Activated gamma-delta T cell treated with Interleukin-2 at 50 U/mL for 16 hours (primary cell): Measurements from ENCODE around the gene PSMG3.
A peak's percentile ranks its signal among the peaks of the same experiment; 100 is the strongest.

Experiments used
- DNase-seq: peaks from one replicate; pipeline ENCODE4 v3.0.0-alpha.2; 2020

PSMG3 gene, protein sequence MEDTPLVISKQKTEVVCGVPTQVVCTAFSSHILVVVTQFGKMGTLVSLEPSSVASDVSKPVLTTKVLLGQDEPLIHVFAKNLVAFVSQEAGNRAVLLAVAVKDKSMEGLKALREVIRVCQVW

DNA sequence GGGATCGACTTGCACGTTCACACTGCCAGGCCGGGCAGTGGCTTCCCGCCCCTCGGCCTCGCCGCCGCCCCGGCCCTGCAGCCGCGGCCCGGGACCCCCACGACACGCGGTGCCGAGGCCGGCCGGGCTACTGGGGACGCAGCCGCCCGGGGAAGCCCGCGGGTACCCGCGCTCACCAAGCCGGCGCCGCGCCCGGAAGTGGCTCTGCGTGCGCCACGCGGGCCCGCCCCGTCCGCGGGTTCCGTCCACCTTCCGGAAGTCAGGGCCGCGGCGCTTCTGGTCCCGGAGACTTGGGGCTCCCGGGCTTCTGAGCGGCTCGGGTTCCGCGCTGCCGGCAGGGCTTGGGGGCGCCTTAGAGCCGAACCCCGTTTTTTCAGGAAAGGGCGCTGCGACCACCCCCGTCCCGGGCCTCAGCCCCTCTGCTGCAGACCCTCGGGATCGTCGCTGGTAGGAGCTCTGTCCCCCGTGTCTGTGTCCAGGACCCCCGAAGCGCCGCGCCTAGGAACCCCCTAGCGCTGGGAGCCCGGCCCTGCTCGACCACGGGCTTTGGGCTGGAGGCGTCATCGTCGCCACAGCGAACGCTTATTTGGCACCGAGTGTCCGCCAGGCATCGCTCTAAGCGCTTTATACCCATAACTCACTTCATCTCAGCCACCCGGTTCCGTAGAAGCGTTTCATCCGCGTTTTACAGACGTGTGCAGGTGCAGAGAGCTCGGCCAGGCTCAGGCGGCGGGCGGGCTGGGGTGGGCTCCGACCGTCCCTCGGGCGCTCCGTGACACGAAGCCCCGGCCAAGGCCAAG, at the start of gene PSMG3:
Gene PSMG3, minus strand, starts transcription at position 200 of the 800 bp plus-strand sequence. CDS start 693 bp downstream, outside the sequence.
- peak; percentile 86 for DNase-seq

DNA sequence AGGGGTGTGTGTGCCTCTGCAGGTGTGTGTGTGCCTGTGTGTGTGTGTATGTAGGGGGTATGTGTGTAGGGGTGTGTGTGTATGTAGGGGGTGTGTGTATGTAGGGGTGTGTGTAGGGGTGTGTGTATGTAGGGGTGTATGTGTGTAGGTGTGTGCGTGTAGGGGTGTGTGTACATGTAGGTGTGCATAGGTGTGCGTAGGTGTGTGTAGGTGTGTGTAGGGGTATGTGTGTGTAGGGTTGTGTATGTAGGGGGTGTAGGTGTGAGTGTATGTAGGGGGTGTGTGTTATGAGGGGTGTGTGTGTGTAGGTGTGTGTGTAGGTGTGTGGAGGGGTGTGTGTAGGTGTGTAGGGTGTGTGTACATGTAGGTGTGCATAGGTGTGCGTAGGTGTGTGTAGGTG, 48.6 kb upstream of the PSMG3 start:
- no peak for DNase-seq

DNA sequence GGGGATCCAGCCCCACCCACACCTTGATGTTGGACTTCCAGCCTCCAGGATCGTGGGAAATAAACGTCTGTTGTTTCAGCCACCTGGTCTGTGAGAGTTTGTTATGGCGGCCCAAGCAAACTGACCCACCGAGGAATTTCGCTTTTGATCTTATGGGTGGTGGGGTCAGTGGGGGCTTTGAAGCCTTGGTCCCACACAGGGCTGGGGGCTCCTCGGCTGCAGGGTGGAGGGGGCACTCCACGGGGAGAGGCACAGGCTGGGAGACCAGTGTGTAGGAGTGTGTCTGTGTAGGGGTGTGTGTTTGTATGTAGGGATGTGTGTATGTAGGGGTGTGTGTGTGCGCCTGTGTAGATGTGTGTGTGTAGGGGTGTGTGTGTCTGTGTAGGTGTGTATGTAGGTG, 48.1 kb upstream of the PSMG3 start:
- DNase-seq = no peak

DNA sequence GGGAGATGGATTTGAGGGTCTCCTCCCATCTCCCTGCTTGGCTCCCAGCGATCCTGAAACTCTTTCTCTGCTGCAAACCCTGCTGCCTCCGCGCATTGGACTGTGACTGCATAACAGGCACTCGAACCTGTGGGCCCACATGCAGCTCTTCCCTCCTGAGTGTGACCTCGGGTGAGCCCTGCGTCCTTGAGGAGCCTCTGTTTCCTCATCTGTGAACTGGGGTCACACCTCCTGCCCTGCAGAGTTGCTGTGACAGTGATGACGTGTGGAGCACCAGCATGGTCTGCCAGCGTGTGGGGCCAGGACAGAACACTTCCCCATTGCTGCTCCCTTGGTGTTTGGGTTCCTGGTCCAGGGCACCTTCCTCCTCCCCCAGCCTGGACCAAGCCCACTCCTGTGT, 46.9 kb upstream of the PSMG3 start:
- DNase-seq = no peak

DNA sequence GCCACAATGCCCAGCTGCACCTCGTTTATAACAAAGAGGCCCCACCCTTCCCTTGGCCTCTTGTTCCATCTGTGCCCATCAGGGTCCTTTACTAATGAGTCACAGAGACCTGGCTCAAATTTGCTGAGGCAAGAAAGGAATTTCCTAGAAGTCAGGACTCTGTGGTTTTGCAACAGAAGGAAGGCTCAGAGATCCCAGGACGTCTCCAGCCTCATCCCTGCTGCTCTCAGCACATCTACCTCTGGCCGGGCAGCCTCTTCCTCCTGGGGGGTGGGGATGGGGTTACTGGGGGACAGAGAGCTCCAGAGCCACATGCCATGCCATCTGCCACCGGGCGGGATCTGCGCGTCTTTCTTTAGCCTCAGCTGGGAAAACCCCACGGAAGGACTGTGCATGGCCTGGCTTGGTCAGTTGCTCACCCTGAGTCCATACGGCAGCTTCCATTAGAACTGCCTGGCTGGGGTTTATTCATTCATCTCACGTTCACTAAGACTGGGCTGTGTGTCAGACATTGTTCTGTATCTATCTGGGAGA, 41.9 kb upstream of the PSMG3 start:
- no peak for DNase-seq

DNA sequence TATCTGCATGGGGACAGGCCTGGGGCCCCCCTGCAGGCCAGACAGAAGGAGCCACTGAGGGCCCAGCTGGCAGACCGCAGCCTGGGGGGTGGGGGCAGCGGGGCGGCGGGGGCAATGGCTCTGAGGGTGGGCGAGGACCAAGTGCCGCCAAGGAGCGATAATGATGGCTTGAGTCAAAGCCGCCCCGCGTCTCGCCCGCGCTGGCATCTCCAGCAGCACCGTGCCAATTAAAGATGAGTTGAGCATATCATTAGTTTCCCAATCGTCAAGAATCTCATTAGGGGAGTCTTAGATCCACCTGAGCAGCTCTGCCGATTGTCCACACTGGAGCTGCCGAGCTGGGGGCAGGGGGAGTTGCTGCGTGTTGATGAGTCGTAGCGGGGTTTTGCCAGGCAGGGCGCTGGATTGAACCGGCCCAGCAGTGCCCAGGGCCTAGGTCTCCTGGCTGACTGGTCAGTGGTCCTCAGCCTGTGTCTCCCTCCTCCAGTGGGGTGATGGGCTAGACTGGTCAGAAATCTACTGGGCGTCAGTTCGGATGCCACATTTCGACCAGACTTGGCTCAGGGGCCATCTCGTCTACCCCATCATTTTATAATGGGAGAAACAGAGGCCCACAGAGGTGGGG, 41.0 kb upstream of the PSMG3 start:
- no peak for DNase-seq

DNA sequence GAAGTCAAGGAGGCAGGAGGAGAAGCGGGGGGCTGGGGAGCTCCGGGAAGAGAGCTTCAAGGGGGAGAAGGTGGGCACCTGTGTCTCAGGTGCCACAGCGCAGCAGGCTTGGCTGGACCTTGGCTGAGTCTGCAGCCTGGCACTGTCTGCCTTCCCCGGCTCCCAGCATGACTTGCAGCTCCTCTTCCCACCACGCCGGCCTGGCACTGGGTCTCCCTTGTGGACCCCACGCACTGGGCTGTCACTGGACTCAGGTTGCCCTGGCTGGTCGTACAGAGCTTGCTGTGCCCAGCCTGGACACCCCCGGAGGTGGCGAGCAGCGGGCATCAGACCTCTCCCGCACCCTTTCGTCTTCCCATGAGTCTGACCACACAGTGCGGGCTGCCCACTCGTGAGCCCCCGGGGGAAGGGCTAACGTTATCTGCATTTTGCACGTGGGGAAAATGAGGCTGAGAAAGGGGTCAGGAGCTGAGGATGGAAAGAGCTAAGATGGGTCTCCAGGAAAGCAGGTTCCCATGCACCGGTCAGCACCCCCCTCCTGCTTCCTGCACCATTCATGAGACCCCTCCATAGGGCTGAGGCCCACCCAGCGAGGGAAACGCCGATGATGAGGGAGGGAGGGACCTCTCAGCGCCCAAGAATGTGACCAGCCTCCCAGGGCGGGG, 40.3 kb upstream of the PSMG3 start:
- no peak for DNase-seq

DNA sequence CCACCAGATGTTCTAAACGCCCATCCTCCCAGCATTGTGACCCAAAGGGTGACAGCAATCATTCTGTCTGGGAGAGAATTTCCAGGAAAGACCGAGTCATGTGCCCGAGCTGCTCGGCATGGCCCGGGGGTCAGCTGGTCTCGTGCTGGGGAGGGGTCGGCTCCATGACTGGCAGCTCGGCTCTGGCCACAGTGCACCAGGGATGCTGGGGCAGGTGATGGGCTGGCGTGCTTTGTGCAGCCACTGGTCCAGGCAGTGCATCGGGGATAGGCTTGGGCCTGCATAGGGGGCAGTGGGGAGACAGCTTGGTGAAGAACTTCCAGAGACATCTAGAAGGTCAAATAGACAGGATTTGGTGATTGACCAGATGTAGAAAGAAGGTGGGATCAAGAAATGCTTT, 39.2 kb upstream of the PSMG3 start:
- no peak for DNase-seq

DNA sequence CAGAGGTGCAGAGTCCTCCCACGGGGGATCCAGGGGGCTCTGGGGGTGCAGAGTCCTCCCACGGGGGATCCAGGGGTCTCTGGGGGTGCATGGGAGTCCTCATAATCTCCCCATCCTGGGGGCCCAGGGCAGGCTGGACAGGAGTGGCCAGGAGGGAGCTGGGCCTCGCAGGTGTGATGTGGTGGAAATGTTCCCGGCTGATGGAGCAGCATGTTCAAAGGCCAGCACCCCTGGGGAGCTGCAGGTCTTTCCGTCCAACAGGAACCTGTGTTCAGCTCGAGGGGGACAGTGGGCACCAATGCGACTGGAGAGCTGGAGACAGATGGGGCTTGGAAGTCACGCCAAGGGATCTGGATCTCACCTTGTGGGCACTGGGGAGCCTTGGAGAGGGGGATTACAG, 38.5 kb upstream of the PSMG3 start:
- DNase-seq = no peak

DNA sequence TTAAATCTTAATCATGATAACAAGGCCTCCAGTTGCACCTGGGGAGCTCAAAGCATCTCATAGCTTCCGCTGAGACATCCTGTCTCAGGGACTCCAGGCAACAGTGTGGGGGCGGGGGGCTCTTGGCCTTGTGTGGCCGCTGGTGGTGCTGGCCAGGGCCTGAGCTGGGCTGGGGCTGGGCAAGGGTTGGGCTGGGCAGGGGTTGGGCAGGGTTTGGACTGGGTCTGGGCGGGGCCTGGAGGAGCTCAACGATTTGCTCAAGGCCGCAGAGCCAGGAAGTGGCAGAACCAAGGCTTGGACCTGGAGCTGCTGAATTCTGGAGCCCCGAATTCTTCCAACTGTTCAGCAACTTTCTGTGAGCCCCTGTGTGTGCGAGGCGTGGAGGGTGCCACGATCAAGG, 37.9 kb upstream of the PSMG3 start:
- no peak for DNase-seq

DNA sequence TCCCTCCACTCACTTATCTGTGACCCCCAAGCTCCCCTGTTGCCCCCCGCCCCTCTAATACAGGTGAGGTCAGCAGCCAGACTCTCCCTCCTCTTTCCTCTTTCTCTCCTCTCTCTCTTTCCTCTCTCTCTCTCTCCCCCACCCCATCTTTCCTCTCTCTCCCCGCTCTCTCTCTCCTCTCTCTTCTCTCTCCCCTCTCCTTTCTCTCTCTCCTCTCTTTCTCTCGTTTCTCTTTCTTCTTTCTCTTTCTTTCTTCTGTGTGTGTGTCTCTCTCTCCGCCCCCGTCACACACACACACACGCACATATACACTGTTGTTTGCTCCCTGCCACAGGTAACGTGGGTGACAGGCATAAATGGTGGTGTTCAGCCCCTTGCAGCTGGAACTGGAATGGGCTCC, 37.2 kb upstream of the PSMG3 start:
- DNase-seq = no peak

DNA sequence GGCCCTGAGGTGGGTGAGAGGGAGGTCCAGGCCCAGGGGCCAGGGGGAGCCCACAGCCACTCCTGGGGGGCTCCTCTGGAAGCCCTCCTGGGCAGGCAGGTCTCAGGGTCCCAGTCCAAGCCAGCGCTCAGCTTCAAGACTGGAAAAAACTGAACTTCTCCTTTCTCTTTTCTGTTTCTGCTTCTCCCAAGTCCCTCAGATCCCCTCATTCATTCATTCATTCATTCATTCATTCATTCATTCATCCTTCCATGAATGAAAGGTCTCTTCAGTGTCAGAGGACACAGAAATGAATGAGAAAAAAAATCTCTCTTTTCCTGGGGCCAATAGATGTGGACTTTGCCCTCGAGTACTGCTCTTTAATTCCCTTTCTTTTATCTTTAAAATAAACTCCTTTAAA, 34.6 kb upstream of the PSMG3 start:
- no peak for DNase-seq

DNA sequence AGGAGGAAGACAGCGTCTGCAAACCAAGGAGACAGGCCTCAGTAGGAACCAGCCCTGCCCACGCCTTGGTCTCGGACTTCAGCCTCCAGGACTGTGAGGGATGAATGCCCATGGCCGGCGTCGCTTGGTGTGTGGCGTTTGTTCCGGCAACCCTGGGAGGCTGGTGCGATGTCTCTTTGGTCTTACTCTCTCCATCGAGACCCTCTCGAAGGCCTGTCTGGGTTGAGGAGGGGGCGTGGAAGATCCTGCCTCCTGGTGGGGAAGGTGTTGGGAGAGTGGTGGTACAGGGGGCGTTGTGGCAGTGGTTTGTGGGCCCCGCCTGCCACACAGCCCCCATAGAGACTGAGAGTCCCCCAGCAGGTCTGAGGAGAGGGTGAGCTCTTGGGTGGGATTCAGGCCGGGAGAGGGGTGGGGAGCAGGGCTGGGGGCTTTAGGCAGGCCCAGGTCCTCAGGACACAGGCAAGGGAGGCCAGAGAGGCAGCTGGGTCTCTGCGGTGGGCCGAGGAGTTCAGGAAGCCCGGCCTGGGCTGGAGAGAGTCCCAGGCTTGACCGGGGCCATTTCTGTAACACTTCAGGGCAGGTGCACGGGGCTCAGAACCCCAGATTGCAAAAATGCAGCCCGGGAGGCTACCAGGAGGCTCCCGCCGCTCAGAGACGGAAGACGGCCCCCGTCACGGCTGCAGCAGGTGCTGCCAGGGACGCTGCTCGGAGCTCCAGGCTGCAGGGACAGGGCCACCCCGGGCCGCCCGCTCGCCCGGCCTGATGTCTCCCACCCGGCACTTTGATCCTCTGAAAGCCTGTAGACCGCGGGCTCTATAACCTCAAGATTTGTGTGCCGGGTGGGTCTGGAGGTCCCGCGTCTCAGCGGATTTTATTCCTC, 33.8 kb upstream of the PSMG3 start:
- no peak for DNase-seq

DNA sequence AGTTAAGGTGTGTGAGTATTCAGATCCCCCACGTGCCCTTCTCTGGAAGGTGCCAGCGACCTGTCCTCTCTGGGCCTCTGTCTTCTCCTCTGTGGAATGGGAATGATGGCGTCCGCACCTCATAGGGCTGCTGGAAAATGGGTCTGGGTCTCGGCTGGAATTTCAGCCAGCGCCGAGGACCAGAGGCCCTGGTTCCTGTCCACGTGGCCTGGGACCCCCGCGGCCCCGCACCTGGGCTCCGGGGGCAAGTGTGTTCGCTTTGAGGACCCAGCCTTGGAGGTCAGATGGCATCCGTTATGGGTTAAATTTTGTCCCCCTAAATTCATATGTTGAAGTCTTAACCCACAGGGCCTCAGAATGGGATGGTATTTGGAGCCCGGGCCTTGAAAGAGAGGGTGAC, 32.6 kb upstream of the PSMG3 start:
- no peak for DNase-seq

DNA sequence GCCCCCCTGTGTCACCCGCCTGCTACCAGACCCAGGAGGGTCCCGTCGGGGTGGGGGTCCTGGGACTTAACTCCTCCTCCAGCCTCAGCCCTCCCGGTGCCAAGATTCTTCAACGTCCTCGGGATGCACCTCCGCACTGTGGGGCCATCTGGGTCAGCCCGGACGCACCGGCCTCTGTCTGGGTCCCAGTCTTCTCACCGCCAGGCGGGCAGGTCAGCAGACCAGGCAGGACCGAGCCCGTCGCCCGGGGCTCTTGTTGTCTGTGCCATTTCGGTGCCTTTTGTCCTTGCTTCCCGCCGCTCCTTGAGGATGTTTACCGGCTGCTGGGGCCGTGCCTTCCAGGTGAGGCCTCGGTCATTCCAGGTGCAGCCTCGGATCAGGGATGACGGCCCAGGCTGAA, 32.1 kb upstream of the PSMG3 start:
- no peak for DNase-seq

DNA sequence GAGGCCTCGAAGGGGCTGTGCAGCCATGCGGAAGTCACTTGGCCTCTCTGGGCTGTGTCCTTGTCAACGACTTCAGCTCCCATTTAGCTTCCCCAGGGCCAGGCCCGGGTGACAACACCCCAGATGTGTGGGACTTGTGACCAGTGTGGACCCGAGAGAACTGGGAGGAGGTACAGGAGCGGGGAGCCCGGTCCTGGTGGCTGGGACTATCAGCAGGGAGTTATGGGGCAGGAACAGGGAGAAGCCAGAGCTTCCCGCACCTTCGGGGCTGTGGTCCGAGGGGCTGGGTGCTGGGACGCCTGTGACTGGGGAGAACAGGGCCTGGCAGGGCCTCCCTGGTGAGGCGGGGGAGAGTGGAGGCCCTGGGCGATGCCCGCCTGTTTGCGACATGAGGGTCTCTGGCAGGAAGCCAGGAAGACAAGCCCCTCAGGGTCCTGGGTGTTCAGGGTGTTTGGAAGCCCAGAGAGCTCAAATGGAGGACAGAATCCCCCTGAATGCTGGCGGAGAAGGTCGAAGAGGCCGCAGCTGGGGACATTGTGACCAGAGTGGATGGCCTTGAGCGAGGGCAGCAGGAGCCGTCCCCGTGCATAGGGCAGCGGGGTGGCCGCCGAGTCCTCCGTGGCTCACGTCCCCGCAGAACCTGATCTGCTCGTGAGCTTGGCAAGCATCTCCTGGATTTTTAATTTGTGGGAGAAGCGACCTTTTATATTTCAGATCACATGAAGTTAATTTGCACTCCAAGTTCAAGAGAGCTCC, 30.0 kb upstream of the PSMG3 start:
- DNase-seq = no peak

DNA sequence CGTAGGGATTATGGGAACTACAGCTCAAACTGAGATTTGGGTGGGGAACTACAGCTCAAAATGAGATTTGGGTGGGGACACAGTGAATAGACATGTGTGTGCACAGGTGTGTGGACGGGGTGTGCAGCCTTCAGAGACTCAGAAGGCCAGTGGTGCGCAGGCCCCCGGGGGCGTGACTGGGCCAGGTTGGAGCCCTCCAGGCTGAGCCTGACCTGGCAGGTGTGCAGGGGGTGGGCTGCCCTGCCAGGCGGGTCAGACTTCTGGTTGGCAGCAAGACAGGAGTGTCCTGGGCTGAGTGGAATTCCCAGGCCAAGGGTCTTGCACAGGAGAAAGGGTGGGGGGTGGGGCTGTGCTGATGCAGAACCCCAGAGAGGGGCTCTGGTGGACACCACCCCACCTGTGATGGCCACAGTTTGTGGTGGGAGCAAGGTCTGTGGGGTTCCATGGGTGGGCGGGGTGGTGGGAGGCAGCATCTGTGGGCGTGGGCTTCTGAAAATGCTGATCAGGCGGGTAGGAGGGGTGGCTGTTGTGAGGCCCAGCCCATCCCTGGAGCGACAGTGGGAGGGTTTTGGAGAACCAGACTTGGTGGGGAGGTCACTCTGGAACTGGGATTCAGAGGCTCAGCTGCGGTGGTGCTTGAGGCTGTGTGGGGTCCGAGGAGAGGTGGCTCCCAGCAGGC, 29.3 kb upstream of the PSMG3 start:
- no peak for DNase-seq

DNA sequence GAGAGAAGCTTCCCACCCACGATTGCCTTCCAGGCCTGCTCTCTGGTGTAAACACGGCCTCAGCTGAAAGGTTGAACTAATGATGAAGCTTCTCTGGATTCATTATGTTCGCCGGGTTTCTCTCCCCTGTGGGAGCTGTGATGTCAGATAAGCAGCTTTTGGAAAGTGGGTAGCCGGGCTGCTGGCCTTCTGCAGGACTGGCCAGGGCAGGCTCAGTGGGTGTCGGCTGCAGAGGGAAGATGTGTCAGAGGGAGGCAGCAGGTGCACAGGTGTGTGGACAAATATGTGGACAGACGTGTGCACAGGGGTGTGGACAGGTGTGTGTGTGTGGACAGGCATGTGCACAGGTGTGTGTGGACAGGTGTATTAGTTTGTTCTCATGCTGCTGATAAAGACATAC, 28.5 kb upstream of the PSMG3 start:
- DNase-seq = no peak

DNA sequence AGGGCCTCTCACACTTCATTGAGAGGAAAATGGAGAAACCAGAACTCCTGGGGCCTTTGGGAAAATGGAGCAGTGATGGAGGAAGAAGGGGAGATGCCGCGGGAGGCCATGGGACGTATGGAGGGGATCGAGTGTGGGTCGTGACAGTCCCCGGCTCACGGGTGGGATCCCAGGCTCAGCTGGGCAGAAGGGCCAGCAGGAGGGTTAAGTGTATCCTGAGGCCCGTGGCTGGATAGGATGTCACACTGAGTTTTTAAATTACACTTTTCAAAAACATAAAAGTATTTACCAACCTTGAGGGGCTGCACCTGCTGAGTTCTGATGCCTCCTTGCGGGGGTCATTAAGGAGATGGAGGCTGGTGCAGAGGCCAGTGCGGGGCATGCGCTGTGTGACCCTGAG, 28.0 kb upstream of the PSMG3 start:
- DNase-seq = no peak

DNA sequence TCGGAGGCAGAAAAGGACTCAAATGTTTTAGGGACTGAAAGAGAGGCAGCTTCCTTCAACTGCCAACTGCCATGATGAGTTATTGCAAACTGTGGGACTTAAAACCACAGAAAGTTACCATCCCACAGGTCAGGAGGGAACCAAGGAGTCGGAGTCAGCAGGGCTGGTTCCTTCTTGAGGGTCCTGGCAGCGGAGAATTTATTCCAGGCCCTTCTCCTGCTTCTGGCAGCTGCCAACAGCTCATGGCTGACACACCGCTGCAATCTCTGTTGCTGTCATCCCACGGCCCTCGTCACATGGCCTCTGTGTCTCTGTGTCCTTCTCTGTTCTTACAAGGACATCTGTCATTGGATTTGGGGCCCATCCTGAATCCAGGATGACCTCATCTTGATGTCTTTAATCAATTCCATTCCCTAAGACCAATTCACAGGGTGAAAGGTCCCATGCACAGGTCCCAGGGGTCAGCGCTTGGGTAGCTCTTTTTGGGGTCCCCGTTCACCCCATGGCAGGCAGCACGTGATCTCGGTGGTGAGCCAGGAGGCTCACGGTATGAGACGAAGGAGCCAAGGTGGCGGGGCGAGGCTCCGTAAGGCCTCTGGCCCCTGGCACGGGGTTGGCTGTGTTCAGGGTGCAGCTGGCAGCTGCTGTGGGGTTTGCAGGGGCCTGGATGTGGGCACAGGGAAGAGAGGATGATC, 27.4 kb upstream of the PSMG3 start:
- DNase-seq = no peak
